HEK293T (cell line): ENCODE data around the gene COL24A1.
"Not testable (repeated sequence)": the region's sequence is repeated elsewhere in the genome, so short reads cannot be mapped to it uniquely, and the experiment has no call there.

ENCODE experiments used
- CTCF ChIA-PET: fragments of 350-600 bp; formaldehyde crosslinking; extraction: SDS; loops from one replicate; lab custom pipeline; 2021; ENCODE audit warnings: antibody characterized with exemption, inconsistent platforms; lab: Yijun Ruan, JAX
- POLR2A ChIA-PET: fragments of 350-600 bp; formaldehyde crosslinking; extraction: SDS; loops from one replicate; lab custom pipeline; 2020; ENCODE audit warnings: antibody characterized with exemption, inconsistent platforms; lab: Yijun Ruan, JAX
- DNase-seq: peaks from one replicate; pipeline ENCODE4 v3.0.0; 2012; ENCODE audit warnings: mixed read lengths; ENCODE audit errors: extremely low spot score
- ARNT ChIP-seq: fragments of 450-650 bp; IDR thresholded peaks from 2 replicates; pipeline ENCODE4 v1.6.1; 2017; ENCODE audit warnings: mild to moderate bottlenecking
- BHLHE40 ChIP-seq: fragments of 450-650 bp; IDR thresholded peaks from 2 replicates; pipeline ENCODE4 v1.6.1; 2016; ENCODE audit warnings: mild to moderate bottlenecking, moderate library complexity, borderline replicate concordance
- CTBP1 ChIP-seq: fragments of 450-650 bp; IDR thresholded peaks from 2 replicates; pipeline ENCODE4 v1.6.1; 2016; ENCODE audit warnings: borderline replicate concordance
- ELF4 ChIP-seq: fragments of 450-650 bp; IDR thresholded peaks from 2 replicates; pipeline ENCODE4 v1.6.1; 2017; ENCODE audit warnings: antibody characterized with exemption
- FOXA1 ChIP-seq: fragments of 450-650 bp; IDR thresholded peaks from 2 replicates; pipeline ENCODE4 v1.6.1; 2016; ENCODE audit warnings: mild to moderate bottlenecking
- FOXK2 ChIP-seq: fragments of 450-650 bp; IDR thresholded peaks from 2 replicates; pipeline ENCODE4 v1.6.1; 2016; ENCODE audit warnings: mild to moderate bottlenecking
- FOXM1 ChIP-seq: fragments of 450-650 bp; IDR thresholded peaks from 2 replicates; pipeline ENCODE4 v1.6.1; 2017; ENCODE audit warnings: mild to moderate bottlenecking, borderline replicate concordance
- HDGF ChIP-seq: fragments of 450-650 bp; IDR thresholded peaks from 2 replicates; pipeline ENCODE4 v1.6.1; 2017; ENCODE audit warnings: antibody characterized with exemption, borderline replicate concordance
- L3MBTL2 ChIP-seq: fragments of 450-650 bp; conservative IDR thresholded peaks from 2 replicates; pipeline ENCODE4 v1.6.1; 2016; ENCODE audit warnings: mild to moderate bottlenecking
- LEF1 ChIP-seq: fragments of 450-650 bp; IDR thresholded peaks from 2 replicates; pipeline ENCODE4 v1.6.1; 2017; ENCODE audit warnings: mild to moderate bottlenecking, borderline replicate concordance
- NFRKB ChIP-seq: fragments of 450-650 bp; IDR thresholded peaks from 2 replicates; pipeline ENCODE4 v1.6.1; 2016; ENCODE audit warnings: mild to moderate bottlenecking, moderate library complexity
- PKNOX1 ChIP-seq: fragments of 450-650 bp; IDR thresholded peaks from 2 replicates; pipeline ENCODE4 v1.6.1; 2016
- SP1 ChIP-seq: fragments of 450-650 bp; IDR thresholded peaks from 2 replicates; pipeline ENCODE4 v1.6.1; 2017
- SUZ12 ChIP-seq: fragments of 450-650 bp; IDR thresholded peaks from 2 replicates; pipeline ENCODE4 v1.6.1; 2016; ENCODE audit warnings: mild to moderate bottlenecking
- TARDBP ChIP-seq: fragments of 450-650 bp; IDR thresholded peaks from 2 replicates; pipeline ENCODE4 v1.6.1; 2016
- ZNF384 ChIP-seq: fragments of 450-650 bp; IDR thresholded peaks from 2 replicates; pipeline ENCODE4 v1.6.1; 2016

The COL24A1 gene

GRCh38 chr1:86114816-86115400, 41.7 kb downstream of the COL24A1 start:
- DNase-seq: no peak
- POLR2A ChIA-PET: no interaction called here
- no peak for TF ChIP-seq SP1
- no peak for TF ChIP-seq LEF1
- TF ChIP-seq ELF4: no peak
- no peak for TF ChIP-seq HDGF
- TF ChIP-seq ARNT: no peak
- no peak for TF ChIP-seq PKNOX1
- TF ChIP-seq FOXA1: no peak
- no peak for TF ChIP-seq ZNF384
- TF ChIP-seq BHLHE40: no peak
- TF ChIP-seq FOXM1: no peak
- CTCF ChIA-PET: no interaction called here

GRCh38 chr1:86114236-86114635, 42.3 kb downstream of the COL24A1 start:
- CTCF ChIA-PET: no interaction called here
- no peak for TF ChIP-seq HDGF
- TF ChIP-seq NFRKB: no peak
- TF ChIP-seq SUZ12: no peak
- no peak for TF ChIP-seq CTBP1
- TF ChIP-seq ELF4: no peak
- POLR2A ChIA-PET: no interaction called here
- no peak for DNase-seq

- DNase-seq, POLR2A ChIA-PET: not testable (repeated sequence)
- CTCF ChIA-PET: interaction anchor here (0.6 kb wide), 1 partner anchor 10 kb away, joined by 3 read pairs; no protein-coding TSS in a partner anchor
Measured at GRCh38 chr1:86111590-86111989, 45.0 kb downstream of the COL24A1 start.

GRCh38 chr1:86110451-86111129, 46.0 kb downstream of the COL24A1 start:
- TF ChIP-seq L3MBTL2 (no peak), PKNOX1 (no peak), CTBP1 (no peak), BHLHE40 (no peak), SP1 (no peak), LEF1 (no peak)
- ChIA-PET POLR2A (no interaction called here), CTCF (no interaction called here)
- no peak for DNase-seq

- no peak for DNase-seq
- ChIA-PET POLR2A (no interaction called here), CTCF (no interaction called here)
- TF ChIP-seq ZNF384 (no peak), ELF4 (no peak), PKNOX1 (no peak), CTBP1 (no peak), L3MBTL2 (no peak), SUZ12 (no peak), FOXA1 (no peak), TARDBP (no peak)
Measured at GRCh38 chr1:86105533-86105866, 51.1 kb downstream of the COL24A1 start.

- ChIA-PET CTCF (no interaction called here), POLR2A (no interaction called here)
- TF ChIP-seq FOXA1 (no peak), FOXK2 (no peak), SUZ12 (no peak), TARDBP (no peak), BHLHE40 (no peak), FOXM1 (no peak), CTBP1 (no peak), LEF1 (no peak), NFRKB (no peak), SP1 (no peak), HDGF (no peak), L3MBTL2 (no peak), ELF4 (no peak), ZNF384 (no peak), PKNOX1 (no peak), ARNT (no peak)
- DNase-seq: no peak
Measured at GRCh38 chr1:86104606-86105532, 51.7 kb downstream of the COL24A1 start.
